ENCODE measurements around the gene GTF3C5.
"Not testable (repeated sequence)": the region's sequence is repeated elsewhere in the genome, so short reads cannot be mapped to it uniquely, and the experiment has no call there.

The GTF3C5 gene

GRCh38 chr9:132997591-132997990 lies 33.2 kb upstream of the GTF3C5 start:
- no peak for DNase-seq

- not testable (repeated sequence) for DNase-seq
These were observed 32.6 kb upstream of the GTF3C5 start for GRCh38 chr9:132998221-132998620.

GRCh38 chr9:132998831-132999635 lies 31.8 kb upstream of the GTF3C5 start:
- DNase-seq, result no peak

DNA sequence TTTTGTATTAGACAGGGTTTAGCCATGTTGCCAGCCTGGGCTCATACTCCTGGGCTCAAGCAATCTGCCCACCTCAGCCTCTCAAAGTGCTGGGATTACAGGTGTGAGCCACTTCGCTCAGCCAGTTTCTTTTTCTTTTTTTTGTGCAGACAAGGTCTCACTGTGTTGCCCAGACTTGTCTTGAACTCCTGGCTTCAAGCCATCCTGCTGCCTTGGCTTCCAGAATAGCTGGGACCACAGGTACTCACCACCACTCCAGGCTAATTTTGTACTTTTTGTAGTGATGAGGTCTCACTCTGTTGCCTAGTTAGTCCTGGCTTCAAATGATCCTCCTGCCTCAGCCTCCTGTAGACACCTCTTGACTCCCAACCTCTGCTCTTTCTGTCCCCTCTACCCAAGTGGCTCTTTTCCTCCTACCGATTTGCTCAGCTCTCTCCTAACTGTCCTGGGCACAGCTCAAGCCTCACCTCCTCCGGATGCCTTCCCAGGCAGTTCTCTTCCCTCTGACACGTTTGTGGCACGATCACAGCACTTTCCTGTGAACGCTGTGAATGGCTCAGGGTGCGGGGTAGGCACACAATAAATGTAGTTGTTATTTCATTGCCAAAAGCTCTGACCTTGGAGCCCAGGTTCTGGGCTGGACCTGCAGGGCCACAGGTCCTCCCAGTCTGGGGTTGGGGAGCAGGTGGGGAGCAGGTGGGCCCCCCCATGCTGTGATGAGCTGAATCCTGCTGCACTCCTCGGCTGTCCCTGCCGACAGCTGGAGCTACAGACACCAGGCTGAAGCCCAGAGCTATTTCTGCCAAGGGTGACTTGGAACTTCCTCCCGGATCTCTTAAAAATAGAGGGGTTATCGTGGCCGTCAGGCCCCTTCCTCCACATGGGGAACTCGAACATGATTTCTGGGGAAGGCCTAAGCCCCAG lies 28.4 kb upstream of the GTF3C5 start:
- DNase-seq, result no peak

GRCh38 chr9:133003071-133003461 lies 27.7 kb upstream of the GTF3C5 start:
- DNase-seq, result no peak

- DNase-seq, result no peak
These were observed 27.1 kb upstream of the GTF3C5 start for GRCh38 chr9:133003671-133004090.

DNA sequence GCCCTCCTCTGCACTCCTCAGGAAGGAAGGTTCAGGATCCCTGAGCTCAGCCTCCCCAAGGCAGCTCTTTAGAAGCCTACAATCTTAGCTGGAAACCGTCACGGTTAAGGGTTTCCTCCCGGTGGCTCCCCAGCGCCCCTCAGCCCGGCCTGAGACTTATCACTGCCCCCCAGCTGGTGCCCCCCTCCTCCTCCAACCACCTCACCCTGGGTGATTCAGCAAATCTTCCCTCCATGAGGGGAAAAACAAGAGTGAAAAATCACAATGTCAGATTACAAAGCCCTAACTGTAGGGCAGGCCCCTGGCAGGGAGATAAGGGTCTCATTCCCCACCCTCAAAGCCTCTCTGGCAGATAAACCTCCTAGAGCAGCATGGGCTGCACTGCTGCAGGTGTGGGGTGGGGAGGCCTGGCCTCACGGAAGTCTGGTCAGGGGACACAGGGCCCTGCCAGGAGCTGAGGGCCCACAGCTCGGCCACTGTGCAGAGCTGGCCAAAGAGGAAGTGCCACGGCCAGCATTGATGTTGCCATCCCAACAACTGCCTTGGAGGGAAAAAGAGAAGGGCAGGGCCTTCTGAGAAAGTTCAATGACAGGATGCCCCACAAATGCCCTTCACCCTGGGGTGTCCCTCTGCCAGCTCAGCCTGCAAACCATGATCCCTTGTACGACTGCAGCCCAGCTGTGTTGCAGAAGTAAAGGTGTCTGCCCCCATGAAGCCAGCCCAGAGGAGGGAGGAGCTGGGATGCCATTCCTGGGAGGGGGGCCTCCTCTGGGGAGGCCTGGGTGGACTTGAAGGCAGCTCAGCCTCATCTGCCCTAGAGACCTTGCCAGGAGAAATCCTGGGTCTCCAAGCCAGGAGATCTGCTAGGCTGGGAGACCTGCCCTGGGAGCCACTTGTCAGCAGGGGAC lies 26.5 kb upstream of the GTF3C5 start:
- no peak for DNase-seq

DNA sequence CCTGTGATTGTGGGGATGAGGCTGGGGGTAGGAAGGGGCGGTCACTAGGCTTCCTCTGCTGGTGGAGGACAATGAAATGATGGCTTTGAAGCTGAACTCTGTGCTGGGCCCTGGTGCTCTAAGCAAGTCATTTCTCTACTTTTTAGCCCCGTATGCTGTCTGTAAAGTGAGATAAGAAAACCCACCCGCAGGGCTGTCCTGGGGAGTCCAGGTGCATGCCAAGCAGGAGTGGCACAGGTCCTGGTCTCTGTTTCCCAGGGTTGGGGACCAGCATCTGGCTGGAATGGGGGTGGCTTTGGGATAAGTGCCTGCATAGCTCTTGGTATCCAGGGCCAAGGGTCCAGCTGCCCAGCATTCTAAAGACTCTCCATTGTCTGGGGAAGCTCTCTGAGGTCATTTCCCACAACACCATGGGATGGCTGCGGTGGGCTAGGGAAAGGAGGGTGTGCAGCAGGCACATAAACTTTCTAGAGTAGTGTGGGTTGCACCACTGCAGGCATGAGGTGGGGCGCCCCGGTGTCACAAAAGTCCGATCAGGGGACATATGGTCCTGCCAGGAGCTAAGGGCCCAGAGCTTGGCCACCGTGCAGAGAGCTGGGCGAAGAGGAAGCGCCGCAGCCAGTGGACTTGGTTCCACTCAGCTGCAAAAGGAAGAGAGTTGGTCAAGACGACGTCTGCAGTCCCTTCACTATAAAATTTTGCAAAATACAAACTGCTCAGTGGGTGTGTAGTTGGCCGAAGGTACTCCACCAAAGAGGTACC lies 25.6 kb upstream of the GTF3C5 start:
- no peak for DNase-seq

- no peak for DNase-seq
These were observed 24.8 kb upstream of the GTF3C5 start for GRCh38 chr9:133005957-133006356.

GRCh38 chr9:133006731-133007352 lies 24.0 kb upstream of the GTF3C5 start:
- no peak for DNase-seq

DNA sequence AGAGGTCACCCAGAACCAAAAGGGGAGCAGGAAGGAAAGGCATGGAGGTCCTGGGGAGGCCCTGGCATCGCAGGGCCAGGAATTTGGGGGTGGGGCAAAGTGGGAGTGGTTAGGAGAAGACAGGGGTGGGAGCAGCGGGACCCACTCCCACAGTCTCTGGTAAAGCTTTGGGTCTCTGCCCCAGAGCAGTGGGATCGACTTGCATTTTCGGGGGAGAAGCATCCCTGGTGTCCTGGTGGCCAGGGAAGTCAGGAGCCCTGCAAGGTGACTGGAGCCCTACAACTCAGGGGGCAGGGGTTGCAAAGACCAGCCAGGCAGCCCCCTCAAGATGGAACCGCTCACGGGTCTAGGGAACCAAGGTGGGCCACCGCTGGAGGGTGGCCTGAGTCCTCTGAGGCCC lies 22.4 kb upstream of the GTF3C5 start:
- no peak for DNase-seq

GRCh38 chr9:133008824-133009223 lies 22.0 kb upstream of the GTF3C5 start:
- no peak for DNase-seq

GRCh38 chr9:133009906-133010582 lies 20.8 kb upstream of the GTF3C5 start:
- no peak for DNase-seq

- DNase-seq, result no peak
These were observed 16.1 kb upstream of the GTF3C5 start for GRCh38 chr9:133014696-133015095.

- DNase-seq, result no peak
These were observed 7.5 kb upstream of the GTF3C5 start for GRCh38 chr9:133023117-133023890.

DNA sequence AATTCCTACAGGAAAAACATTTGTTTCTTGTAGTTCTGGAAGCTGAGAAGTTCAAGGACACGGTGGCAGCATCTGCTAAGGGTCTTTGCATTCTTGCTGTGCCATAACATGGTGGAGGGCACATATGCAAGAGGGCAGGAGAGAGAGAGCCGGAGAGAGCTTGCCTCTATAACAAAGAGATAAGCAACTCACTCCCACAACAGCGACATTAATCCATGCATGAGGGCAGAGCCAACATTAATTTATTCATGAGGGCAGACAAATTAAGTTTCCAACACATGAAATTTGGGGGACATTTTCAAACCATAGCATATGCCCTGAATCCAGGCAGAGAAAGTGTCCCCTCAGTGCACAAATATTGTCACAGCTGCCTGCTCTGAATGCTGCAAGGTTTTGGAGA lies 4.4 kb upstream of the GTF3C5 start:
- no peak for DNase-seq

DNA sequence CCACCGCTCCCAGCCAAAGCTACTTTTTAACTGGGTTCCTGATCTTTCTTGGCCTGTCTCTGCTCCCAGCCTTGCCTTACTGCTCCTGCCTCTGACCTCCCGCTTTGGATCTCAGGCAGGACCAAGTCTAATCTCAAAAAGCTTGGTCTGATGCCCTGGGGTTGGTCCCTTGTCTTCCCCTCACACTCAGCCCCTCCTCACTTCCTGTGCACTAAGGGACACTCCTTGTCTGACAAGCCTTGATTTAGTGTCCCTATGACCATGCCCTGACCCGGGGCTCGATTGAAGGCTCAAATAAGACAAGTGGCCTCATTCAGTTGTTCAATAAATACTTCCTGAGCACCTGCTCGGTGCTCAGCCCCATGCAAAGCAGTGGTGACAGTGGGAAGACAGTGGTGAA lies 3.7 kb upstream of the GTF3C5 start:
- DNase-seq, result no peak

DNA sequence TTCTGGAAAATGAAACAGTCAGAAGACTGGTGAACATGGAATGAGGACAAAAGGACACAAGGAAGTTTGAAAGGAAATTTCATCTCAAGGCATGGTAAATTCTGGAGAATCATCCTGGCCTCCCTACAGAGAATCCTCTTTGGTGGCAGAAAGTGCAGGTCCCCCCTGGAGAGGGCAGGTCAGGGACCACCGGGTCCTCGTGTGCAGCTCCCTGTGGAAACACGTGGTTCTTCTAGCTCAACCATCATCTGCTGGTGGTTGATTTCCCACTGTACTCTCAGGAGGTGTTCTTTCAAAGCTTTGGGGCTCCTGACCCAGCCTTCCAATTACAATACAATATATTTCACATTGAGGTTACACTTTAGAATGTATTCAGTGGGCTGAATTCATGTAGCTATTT lies 2.6 kb upstream of the GTF3C5 start:
- DNase-seq, result no peak

GRCh38 chr9:133029994-133030316 lies 842 bp upstream of the GTF3C5 start:
- DNase-seq, result no peak

DNA sequence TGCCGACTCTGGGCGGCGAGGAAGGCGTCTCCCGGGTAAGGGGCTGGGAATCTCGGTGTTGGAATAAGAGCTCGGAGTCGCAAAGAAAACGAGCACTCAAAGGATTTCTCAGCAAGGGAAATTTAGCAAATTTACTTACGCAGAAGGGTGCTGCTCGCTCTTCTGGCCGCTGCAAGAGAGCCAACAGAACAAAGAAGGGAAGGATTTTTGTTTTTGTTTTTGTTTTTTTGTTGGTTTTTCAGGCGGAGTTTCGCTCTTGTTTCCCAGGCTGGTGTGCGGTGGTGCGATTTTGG lies 279 bp downstream of the GTF3C5 start:
- no peak for DNase-seq

- no peak for DNase-seq
These were observed 707 bp downstream of the GTF3C5 start for GRCh38 chr9:133031496-133031911.

Measured in kidney glomerular epithelial cell (primary cell).